ENCODE data around the gene TUSC2.

Gene TUSC2, protein sequence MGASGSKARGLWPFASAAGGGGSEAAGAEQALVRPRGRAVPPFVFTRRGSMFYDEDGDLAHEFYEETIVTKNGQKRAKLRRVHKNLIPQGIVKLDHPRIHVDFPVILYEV

DNA sequence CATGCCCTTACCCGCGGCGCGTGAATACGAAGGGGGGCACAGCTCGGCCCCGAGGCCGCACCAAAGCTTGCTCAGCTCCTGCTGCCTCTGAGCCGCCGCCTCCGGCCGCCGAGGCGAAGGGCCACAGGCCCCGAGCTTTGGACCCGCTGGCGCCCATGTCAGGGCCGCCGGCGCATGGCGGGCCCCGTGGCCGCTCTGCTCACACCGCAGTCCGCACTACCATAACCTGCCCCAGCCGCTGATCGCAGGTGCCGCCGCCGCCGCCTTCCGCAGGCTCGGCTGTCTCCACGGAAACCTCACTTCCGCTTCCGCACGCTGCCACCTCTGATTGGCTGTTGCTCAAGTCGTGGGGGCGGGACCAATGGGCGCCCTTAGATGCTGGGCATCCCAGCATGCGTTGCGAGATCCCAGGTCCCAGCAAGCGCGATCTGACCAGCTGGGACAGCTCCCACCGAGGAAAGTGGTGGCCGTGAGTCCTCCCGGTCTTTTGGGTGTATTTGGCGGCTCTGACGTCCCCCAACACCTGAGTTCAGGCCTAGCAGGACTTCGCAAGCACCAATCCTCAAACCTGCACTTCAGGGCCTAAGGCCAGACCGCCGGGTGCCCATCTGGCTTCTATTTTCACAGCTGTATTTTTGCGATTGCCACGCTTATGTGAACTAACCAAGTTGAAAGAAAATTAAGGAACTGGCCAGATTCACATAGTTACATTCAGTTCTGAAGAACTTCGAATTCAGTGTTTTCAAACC is at the start of gene TUSC2:
TSS of gene TUSC2 (minus strand) at position 281 of the 749 bp plus-strand sequence. CDS start at position 157, 124 bp downstream.
- H3K9ac ChIP-seq (ENCODE audit: low read length), result peak within 1 kb of the TSS; percentile 98
- DNase-seq, result peak; percentile 99
- peak within 1 kb of the TSS; percentile 94 for H3K4me3 ChIP-seq (ENCODE audit: low read length)
- H3K27me3 ChIP-seq (replicated peaks; ENCODE audit: insufficient read depth, low read length), result no peaks in the 10 kb centered on the region
- 0 out of 2 replicates have a peak, but pooled peaks cover 5% of the 10 kb centered on the region for H3K4me1 ChIP-seq (ENCODE audit: low read length)
- H3K36me3 ChIP-seq (replicated peaks; ENCODE audit: insufficient read depth, low read length), result peaks cover 14% of the 10 kb centered on the region
- H3K9me2 ChIP-seq (replicated peaks; ENCODE audit: insufficient read depth, low read length), result no peaks in the 10 kb centered on the region
- TF ChIP-seq EZH2phosphoT487 (IDR thresholded peaks at IDR 0.05; ENCODE audit: low read length) (no peak), EZH2 (optimal IDR thresholded peaks at IDR 0.05; ENCODE audit: low read depth, low read length) (no peak)
- TF ChIP-seq, protein P1, sequence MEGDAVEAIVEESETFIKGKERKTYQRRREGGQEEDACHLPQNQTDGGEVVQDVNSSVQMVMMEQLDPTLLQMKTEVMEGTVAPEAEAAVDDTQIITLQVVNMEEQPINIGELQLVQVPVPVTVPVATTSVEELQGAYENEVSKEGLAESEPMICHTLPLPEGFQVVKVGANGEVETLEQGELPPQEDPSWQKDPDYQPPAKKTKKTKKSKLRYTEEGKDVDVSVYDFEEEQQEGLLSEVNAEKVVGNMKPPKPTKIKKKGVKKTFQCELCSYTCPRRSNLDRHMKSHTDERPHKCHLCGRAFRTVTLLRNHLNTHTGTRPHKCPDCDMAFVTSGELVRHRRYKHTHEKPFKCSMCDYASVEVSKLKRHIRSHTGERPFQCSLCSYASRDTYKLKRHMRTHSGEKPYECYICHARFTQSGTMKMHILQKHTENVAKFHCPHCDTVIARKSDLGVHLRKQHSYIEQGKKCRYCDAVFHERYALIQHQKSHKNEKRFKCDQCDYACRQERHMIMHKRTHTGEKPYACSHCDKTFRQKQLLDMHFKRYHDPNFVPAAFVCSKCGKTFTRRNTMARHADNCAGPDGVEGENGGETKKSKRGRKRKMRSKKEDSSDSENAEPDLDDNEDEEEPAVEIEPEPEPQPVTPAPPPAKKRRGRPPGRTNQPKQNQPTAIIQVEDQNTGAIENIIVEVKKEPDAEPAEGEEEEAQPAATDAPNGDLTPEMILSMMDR (IDR thresholded peaks at IDR 0.05; ENCODE audit: low read length), result no peak
- no peaks in the 10 kb centered on the region for H3K9me3 ChIP-seq (replicated peaks; ENCODE audit: insufficient read depth, low read length)
- no peaks in the 10 kb centered on the region for H4K20me1 ChIP-seq (ENCODE audit: insufficient read depth, low read length)
- peaks cover 53% of the 10 kb centered on the region for H3K79me2 ChIP-seq (ENCODE audit: low read length)
- peak within 1 kb of the TSS; percentile 99 for H3K4me2 ChIP-seq (ENCODE audit: low read depth, low read length)
- H3K27ac ChIP-seq (ENCODE audit: low read length), result peak within 1 kb of the TSS; percentile 59; the same call in 1 of the 2 replicates
- H2AFZ ChIP-seq (ENCODE audit: low read length), result peak within 1 kb of the TSS; percentile 78
- H3F3A ChIP-seq (ENCODE audit: insufficient read depth, low read length), result peaks cover 12% of the 10 kb centered on the region; the same call in 1 of the 2 replicates

DNA sequence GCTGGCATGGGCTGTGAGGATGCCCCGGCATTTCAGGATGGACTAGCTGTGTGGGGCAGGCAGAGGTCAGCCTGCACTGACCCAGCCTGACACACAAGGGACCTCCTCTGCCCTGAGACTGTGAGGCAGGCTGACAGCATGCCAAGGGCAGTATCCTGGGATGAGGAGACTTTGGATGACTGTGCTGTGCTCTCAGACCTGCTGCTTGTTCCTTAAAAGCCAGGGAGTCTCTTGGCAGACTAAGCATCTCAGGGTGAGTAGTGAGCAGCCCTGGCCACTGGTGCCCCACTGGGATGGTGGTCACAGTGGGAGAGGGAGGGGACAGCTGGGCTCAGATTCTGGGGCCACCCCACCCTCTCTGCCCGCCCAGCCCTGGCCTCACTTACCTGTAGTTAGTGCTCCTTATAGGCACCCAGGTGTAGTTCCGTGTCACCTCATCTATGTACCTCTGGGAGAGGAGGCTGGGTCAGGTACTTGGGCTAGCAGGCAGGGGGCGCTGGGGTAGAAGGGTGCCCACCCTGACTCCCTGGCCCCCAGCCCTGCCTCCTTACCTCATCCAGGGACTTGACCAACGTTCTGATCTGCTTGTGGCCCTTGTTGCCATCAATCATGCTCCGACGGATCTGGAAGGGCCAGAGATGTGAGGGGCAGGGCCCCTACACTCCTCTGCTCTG is 47.4 kb upstream of the TUSC2 start:
- Histone ChIP-seq H3K4me3 (ENCODE audit: low read length) (no peak overlapping the region), H3F3A (ENCODE audit: insufficient read depth, low read length) (no peaks in the 10 kb centered on the region), H4K20me1 (ENCODE audit: insufficient read depth, low read length) (no peaks in the 10 kb centered on the region), H3K27me3 (replicated peaks; ENCODE audit: insufficient read depth, low read length) (peaks cover 42% of the 10 kb centered on the region), H3K4me1 (ENCODE audit: low read length) (peaks cover 3% of the 10 kb centered on the region), H3K36me3 (replicated peaks; ENCODE audit: insufficient read depth, low read length) (no peaks in the 10 kb centered on the region), H3K79me2 (ENCODE audit: low read length) (no peaks in the 10 kb centered on the region), H3K9me2 (replicated peaks; ENCODE audit: insufficient read depth, low read length) (no peaks in the 10 kb centered on the region), H3K27ac (ENCODE audit: low read length) (no peak overlapping the region), H2AFZ (ENCODE audit: low read length) (no peak overlapping the region), H3K4me2 (ENCODE audit: low read depth, low read length) (no peak overlapping the region), H3K9me3 (replicated peaks; ENCODE audit: insufficient read depth, low read length) (no peaks in the 10 kb centered on the region), H3K9ac (ENCODE audit: low read length) (no peak overlapping the region)
- TF ChIP-seq EZH2 (optimal IDR thresholded peaks at IDR 0.05; ENCODE audit: low read depth, low read length) (no peak), EZH2phosphoT487 (IDR thresholded peaks at IDR 0.05; ENCODE audit: low read length) (no peak)
- TF ChIP-seq, protein P1 (IDR thresholded peaks at IDR 0.05; ENCODE audit: low read length), result no peak
- DNase-seq, result no peak

- H3K9me2 ChIP-seq (replicated peaks; ENCODE audit: insufficient read depth, low read length), result no peaks in the 10 kb centered on the region
- H3F3A ChIP-seq (ENCODE audit: insufficient read depth, low read length), result no peaks in the 10 kb centered on the region
- H3K27me3 ChIP-seq (replicated peaks; ENCODE audit: insufficient read depth, low read length), result peaks cover 41% of the 10 kb centered on the region
- H2AFZ ChIP-seq (ENCODE audit: low read length), result no peak overlapping the region
- TF ChIP-seq, protein P1 (IDR thresholded peaks at IDR 0.05; ENCODE audit: low read length), result no peak; the same call in 1 of the 2 replicates
- TF ChIP-seq EZH2 (optimal IDR thresholded peaks at IDR 0.05; ENCODE audit: low read depth, low read length) (no peak), EZH2phosphoT487 (IDR thresholded peaks at IDR 0.05; ENCODE audit: low read length) (no peak)
- H3K9ac ChIP-seq (ENCODE audit: low read length), result no peak overlapping the region
- peak overlapping the region; percentile 51; the same call in 1 of the 2 replicates for H3K4me2 ChIP-seq (ENCODE audit: low read depth, low read length)
- peak; percentile 64 for DNase-seq
- no peaks in the 10 kb centered on the region for H3K79me2 ChIP-seq (ENCODE audit: low read length)
- no peaks in the 10 kb centered on the region for H4K20me1 ChIP-seq (ENCODE audit: insufficient read depth, low read length)
- H3K9me3 ChIP-seq (replicated peaks; ENCODE audit: insufficient read depth, low read length), result no peaks in the 10 kb centered on the region
- no peaks in the 10 kb centered on the region for H3K36me3 ChIP-seq (replicated peaks; ENCODE audit: insufficient read depth, low read length)
- peaks cover 3% of the 10 kb centered on the region for H3K4me1 ChIP-seq (ENCODE audit: low read length)
- H3K4me3 ChIP-seq (ENCODE audit: low read length), result no peak overlapping the region
- no peak overlapping the region for H3K27ac ChIP-seq (ENCODE audit: low read length)
Observed at GRCh38 chr3:50374363-50375257, 46.6 kb upstream of the TUSC2 start.

All from MM.1S (cell line).